GM20431 (cell line): ENCODE results near the gene OSMR.

Experiments
- in situ Hi-C: fragments of 300-500 bp; cut with MseI, MboI; formaldehyde crosslinking; loops from one replicate; pipeline ENCODE4 v1.15.0; 2020; ENCODE audit warnings: low sequenced_read_pairs; ENCODE audit not compliant: unreplicated experiment

The OSMR gene

GRCh38 chr5:38845526-38846378, at the start of gene OSMR:
Gene OSMR (plus strand): TSS chr5:38846012. CDS start chr5:38869045, 23,033 bp downstream.
- in situ Hi-C loops = no loop called here

- in situ Hi-C loops = no loop called here
These were observed 49.1 kb upstream of the OSMR start for GRCh38 chr5:38796742-38797108.

- in situ Hi-C loops = no loop called here
These were observed 48.0 kb upstream of the OSMR start for GRCh38 chr5:38797838-38798237.

GRCh38 chr5:38799556-38800377, 46.0 kb upstream of the OSMR start:
- in situ Hi-C loops = loop anchor here (10.0 kb wide), 1 partner anchor 355 kb away; no protein-coding TSS in a partner anchor

- in situ Hi-C loops = loop anchor here (10.0 kb wide), 1 partner anchor 356 kb away; no protein-coding TSS in a partner anchor
These were observed 45.3 kb upstream of the OSMR start for GRCh38 chr5:38800515-38800914.

GRCh38 chr5:38802125-38802524, 43.7 kb upstream of the OSMR start:
- in situ Hi-C loops = loop anchor here (10.0 kb wide), 1 partner anchor 357 kb away; no protein-coding TSS in a partner anchor

GRCh38 chr5:38803246-38803645, 42.6 kb upstream of the OSMR start:
- in situ Hi-C loops = loop anchor here (10.0 kb wide), 1 partner anchor 358 kb away; no protein-coding TSS in a partner anchor

- in situ Hi-C loops = loop anchor here (10.0 kb wide), 1 partner anchor 362 kb away; no protein-coding TSS in a partner anchor
These were observed 39.0 kb upstream of the OSMR start for GRCh38 chr5:38806775-38807258.

- in situ Hi-C loops = loop anchor here (10.0 kb wide), 1 partner anchor 363 kb away; no protein-coding TSS in a partner anchor
These were observed 38.0 kb upstream of the OSMR start for GRCh38 chr5:38807570-38808483.

GRCh38 chr5:38808666-38809343, 37.0 kb upstream of the OSMR start:
- in situ Hi-C loops = loop anchor here (10.0 kb wide), 1 partner anchor 364 kb away; no protein-coding TSS in a partner anchor

GRCh38 chr5:38809388-38810359, 36.1 kb upstream of the OSMR start:
- in situ Hi-C loops = loop anchor here (10.0 kb wide), 1 partner anchor 365 kb away; no protein-coding TSS in a partner anchor

GRCh38 chr5:38814879-38815278, 30.9 kb upstream of the OSMR start:
- in situ Hi-C loops = no loop called here

GRCh38 chr5:38816083-38817030, 29.5 kb upstream of the OSMR start:
- in situ Hi-C loops = no loop called here

GRCh38 chr5:38821679-38822078, 24.1 kb upstream of the OSMR start:
- in situ Hi-C loops = no loop called here

- in situ Hi-C loops = no loop called here
These were observed 22.3 kb upstream of the OSMR start for GRCh38 chr5:38823503-38823902.

- in situ Hi-C loops = no loop called here
These were observed 21.0 kb upstream of the OSMR start for GRCh38 chr5:38824821-38825220.

GRCh38 chr5:38825494-38825893, 20.3 kb upstream of the OSMR start:
- in situ Hi-C loops = no loop called here
